Left ventricle myocardium superior (tissue), 1 donor: Measurements from ENCODE around the gene TRIM28. TPM values are rescaled to one million over a fixed set of nuclear protein-coding genes. Genes with fewer than 3 reads are reported as not detected.
A peak's percentile ranks its signal among the peaks of the same experiment; 100 is the strongest.

Experiments
- ATAC-seq: fragments of 200-7000 bp; cut with Tn5 transposase; one replicate; pipeline ENCODE4 v1.9.1; 2020; ENCODE audit warnings: mild to moderate bottlenecking, moderate library complexity
- DNase-seq: peaks from one replicate; pipeline ENCODE4 v3.0.0-alpha.2; 2020
- intact Hi-C: fragments of 100-400 bp; cut with micrococcal nuclease; formaldehyde crosslinking; loops from one replicate; pipeline ENCODE4 v1.11.0; 2022
- total RNA-seq: library from RNA; stranded (reverse); fragmentation: NEBNext Ultra II Directional; extraction: Animal tissue kit (Norgen Biotek cat#: 25700); gene quantifications from one replicate; pipeline ENCODE4 v1.2.1, GENCODE V29; 2021
- donor health status: DM: no; HTN: yes; CAD: no; lungs with severe emphysema.

TRIM28 gene
- total RNA-seq, 1 donor from 2014 or later = 152 TPM

- DNase-seq (no peak), ATAC-seq (no peak)
- intact Hi-C loops = no loop called here
These were observed 1.6 kb downstream of the TRIM28 start for GRCh38 chr19:58545286-58546018.

- intact Hi-C loops = no loop called here
- DNase-seq (no peak), ATAC-seq (no peak)
These were observed 2.2 kb downstream of the TRIM28 start for GRCh38 chr19:58546019-58546530.

- intact Hi-C loops = no loop called here
- no peak for ATAC-seq
- no peak for DNase-seq
These were observed 3.8 kb downstream of the TRIM28 start for GRCh38 chr19:58547323-58548312.

GRCh38 chr19:58548859-58549663, 5.2 kb downstream of the TRIM28 start:
- intact Hi-C loops = no loop called here
- DNase-seq (no peak), ATAC-seq (no peak)

GRCh38 chr19:58549664-58550361, 5.9 kb downstream of the TRIM28 start:
- ATAC-seq = no peak
- intact Hi-C loops = no loop called here
- no peak for DNase-seq

- no peak for ATAC-seq
These were observed 6.7 kb downstream of the TRIM28 start for GRCh38 chr19:58550362-58551122.

GRCh38 chr19:58551123-58551497, 7.2 kb downstream of the TRIM28 start:
- ATAC-seq (no peak), DNase-seq (no peak)
- intact Hi-C loops = no loop called here

More at GRCh38 chr19:58550362-58551122, 6.7 kb downstream of the TRIM28 start:
- DNase-seq = no peak
- intact Hi-C loops = no loop called here

GRCh38 chr19:58551577-58552471, 8.0 kb downstream of the TRIM28 start:
- no peak for DNase-seq
- intact Hi-C loops = no loop called here
- no peak for ATAC-seq

GRCh38 chr19:58552655-58553054, 8.8 kb downstream of the TRIM28 start:
- intact Hi-C loops = no loop called here
- no peak for ATAC-seq
- no peak for DNase-seq

GRCh38 chr19:58553799-58554493, 10.1 kb downstream of the TRIM28 start:
- ATAC-seq (no peak), DNase-seq (no peak)
- intact Hi-C loops = no loop called here

GRCh38 chr19:58554494-58555368, 10.9 kb downstream of the TRIM28 start, which contains the start of gene CHMP2A:
CHMP2A (minus strand) TSS chr19:58555105; CDS start chr19:58554212, 893 bp downstream.
- intact Hi-C loops = no loop called here
- ATAC-seq = peak; percentile 58

GRCh38 chr19:58555369-58555885, 11.6 kb downstream of the TRIM28 start:
- intact Hi-C loops = no loop called here
- DNase-seq (peak; percentile 31), ATAC-seq (no peak)

More at GRCh38 chr19:58554494-58555368, 10.9 kb downstream of the TRIM28 start, which contains the start of gene CHMP2A:
- peak; percentile 99 for DNase-seq

GRCh38 chr19:58555920-58556621, 12.2 kb downstream of the TRIM28 start:
- DNase-seq (no peak), ATAC-seq (no peak)
- intact Hi-C loops = no loop called here

- no peak for DNase-seq
- intact Hi-C loops = no loop called here
- ATAC-seq = no peak
These were observed 12.9 kb downstream of the TRIM28 start for GRCh38 chr19:58556622-58557220.
